Endodermal cell (in vitro differentiated cells): ENCODE data around the gene TINAGL1. TPM values are rescaled to one million over a fixed set of nuclear protein-coding genes. Genes with fewer than 3 reads are reported as not detected.

Source experiments
- DNase-seq: peaks from one replicate; pipeline ENCODE4 v3.0.0-alpha.2; 2017
- H3K27ac ChIP-seq: 2 replicates; pipeline ENCODE4 v1.5.1; 2013; ENCODE audit warnings: mild to moderate bottlenecking, low read depth, low read length, moderate library complexity
- H3K27me3 ChIP-seq: 2 replicates; pipeline ENCODE4 v1.6.1; 2013; ENCODE audit warnings: mild to moderate bottlenecking, low read length, moderate library complexity; ENCODE audit not compliant: insufficient read depth, control insufficient read depth, poor library complexity, severe bottlenecking
- H3K36me3 ChIP-seq: 2 replicates; pipeline ENCODE4 v1.7.0; 2013; ENCODE audit warnings: mild to moderate bottlenecking, low read length, moderate library complexity; ENCODE audit not compliant: control insufficient read depth, insufficient read depth
- H3K4me1 ChIP-seq: one replicate; pipeline ENCODE4 v1.7.0; 2013; ENCODE audit warnings: low read length; ENCODE audit not compliant: control insufficient read depth, insufficient read depth
- H3K4me3 ChIP-seq: 2 replicates; pipeline ENCODE4 v1.5.1; 2013; ENCODE audit warnings: mild to moderate bottlenecking, low read length, moderate library complexity
- H3K9ac ChIP-seq: 2 replicates; pipeline ENCODE4 v1.6.1; 2013; ENCODE audit warnings: mild to moderate bottlenecking, low read length, moderate library complexity; ENCODE audit not compliant: poor library complexity, severe bottlenecking; ENCODE audit errors: extremely low read depth
- H3K9me3 ChIP-seq: 2 replicates; pipeline ENCODE4 v1.6.1; 2013; ENCODE audit warnings: mild to moderate bottlenecking, low read length, moderate library complexity; ENCODE audit not compliant: control insufficient read depth
- H3K27ac Mint-ChIP-seq: 2 replicates; pipeline ENCODE4 v1.8.0; 2020; ENCODE audit warnings: mixed read lengths
- H3K27me3 Mint-ChIP-seq: 2 replicates; pipeline ENCODE4 v1.8.0; 2021; ENCODE audit warnings: mild to moderate bottlenecking, mixed read lengths; ENCODE audit not compliant: insufficient read depth
- H3K36me3 Mint-ChIP-seq: 2 replicates; pipeline ENCODE4 v1.8.0; 2020; ENCODE audit warnings: low read depth, mixed read lengths
- H3K4me1 Mint-ChIP-seq: 2 replicates; pipeline ENCODE4 v1.8.0; 2020; ENCODE audit warnings: mixed read lengths
- H3K4me3 Mint-ChIP-seq: 2 replicates; pipeline ENCODE4 v1.8.0; 2020; ENCODE audit warnings: mild to moderate bottlenecking, moderate library complexity, mixed read lengths
- H3K9me3 Mint-ChIP-seq: 2 replicates; pipeline ENCODE4 v1.8.0; 2020; ENCODE audit warnings: mild to moderate bottlenecking, mixed read lengths
- CTCF ChIP-seq: fragments of 200-600 bp; sonication (generic); conservative IDR thresholded peaks from 2 replicates; pipeline ENCODE4 v1.5.0; 2021; ENCODE audit warnings: antibody characterized with exemption, mild to moderate bottlenecking
- WGBS, 2 experiments: methylation state at CpG; one replicate each; pipeline versions ENCODE4 v1.1.5 to v1.1.7; 2013; ENCODE audit warnings: missing lambda C conversion rate in 2 of 2, mixed read lengths in 1 of 2; ENCODE audit not compliant: insufficient coverage in 1 of 2, insufficient read length in 1 of 2; 5-methylcytosine and 5-hydroxymethylcytosine counted together
- total RNA-seq, 2 donors: library from RNA; stranded (reverse); fragmentation: NEBNext Ultra II Directional in 1 of 2; extraction: Animal tissue kit (Norgen Biotek cat#: 25700) in 1 of 2; gene quantifications; 2 replicates in 1 of 2; 3 replicates in 1 of 2; pipeline ENCODE4 v1.2.1, GENCODE V29; 2021

The TINAGL1 gene
- total RNA-seq, 2 donors from 2014 or later: 3.0 to 3.4 TPM

GRCh38 chr1:31570228-31570627 lies 6.1 kb upstream of the TINAGL1 start:
- no peak for TF ChIP-seq CTCF
- no peaks in the 10 kb centered on the region for H3K27me3 ChIP-seq
- H3K4me1 ChIP-seq: peaks cover 17% of the 10 kb centered on the region
- H3K9me3 ChIP-seq: no peaks in the 10 kb centered on the region
- 94% methylated on average over 11 of the region's 11 CpGs for WGBS, 2 experiments
- H3K4me3 ChIP-seq: no peak overlapping the region
- no peak overlapping the region for H3K4me3 Mint-ChIP-seq
- H3K27ac ChIP-seq: no peak overlapping the region
- no peaks in the 10 kb centered on the region for H3K27me3 Mint-ChIP-seq
- no peak overlapping the region for H3K27ac Mint-ChIP-seq
- no peaks in the 10 kb centered on the region for H3K36me3 Mint-ChIP-seq
- DNase-seq: no peak
- no peaks in the 10 kb centered on the region for H3K36me3 ChIP-seq
- no peaks in the 10 kb centered on the region for H3K9me3 Mint-ChIP-seq
- H3K9ac ChIP-seq: no peak overlapping the region
- peaks cover 15% of the 10 kb centered on the region for H3K4me1 Mint-ChIP-seq

GRCh38 chr1:31570906-31571305 lies 5.4 kb upstream of the TINAGL1 start:
- Histone ChIP-seq H3K27me3 (no peaks in the 10 kb centered on the region), H3K4me1 (peaks cover 17% of the 10 kb centered on the region), H3K36me3 (no peaks in the 10 kb centered on the region), H3K27ac (no peak overlapping the region), H3K4me3 (no peak overlapping the region), H3K9ac (no peak overlapping the region), H3K9me3 (no peaks in the 10 kb centered on the region)
- no peak for DNase-seq
- Mint-ChIP-seq H3K9me3 (no peaks in the 10 kb centered on the region), H3K27me3 (no peaks in the 10 kb centered on the region), H3K36me3 (no peaks in the 10 kb centered on the region), H3K4me1 (peaks cover 21% of the 10 kb centered on the region), H3K4me3 (no peak overlapping the region), H3K27ac (no peak overlapping the region)
- WGBS, 2 experiments: 89% methylated on average over 1 of the region's 1 CpG; no CpG with 5 or more reads in 1 of the 2 experiments
- no peak for TF ChIP-seq CTCF

GRCh38 chr1:31571340-31572295 lies 4.7 kb upstream of the TINAGL1 start:
- Mint-ChIP-seq H3K4me1 (peaks cover 28% of the 10 kb centered on the region), H3K27ac (no peak overlapping the region), H3K27me3 (no peaks in the 10 kb centered on the region), H3K36me3 (no peaks in the 10 kb centered on the region), H3K9me3 (no peaks in the 10 kb centered on the region), H3K4me3 (no peak overlapping the region)
- no peaks in the 10 kb centered on the region for H3K36me3 ChIP-seq
- no peak overlapping the region for H3K9ac ChIP-seq
- no peaks in the 10 kb centered on the region for H3K9me3 ChIP-seq
- DNase-seq: peak; percentile 38
- TF ChIP-seq CTCF: no peak
- no peaks in the 10 kb centered on the region for H3K27me3 ChIP-seq
- no peak overlapping the region for H3K4me3 ChIP-seq
- peaks cover 17% of the 10 kb centered on the region for H3K4me1 ChIP-seq
- H3K27ac ChIP-seq: no peak overlapping the region
- WGBS, 2 experiments: 92 to 96% methylated on average over 9 to 14 of the region's 14 CpGs
